NCI-H128 (cell line): ENCODE measurements around the gene ARPC5L.
"Not testable (repeated sequence)": the region's sequence is repeated elsewhere in the genome, so short reads cannot be mapped to it uniquely, and the experiment has no call there.

Source experiments
- DNase-seq: peaks from one replicate; lab custom pipeline; 2025; ENCODE audit not compliant: unreplicated experiment; lab: John Stamatoyannopoulos, UW

ARPC5L gene

GRCh38 chr9:124887832-124888231, 25.9 kb downstream of the ARPC5L start:
- no peak for DNase-seq

- DNase-seq = no peak
Measured at GRCh38 chr9:124889006-124889405, 27.1 kb downstream of the ARPC5L start.

DNA sequence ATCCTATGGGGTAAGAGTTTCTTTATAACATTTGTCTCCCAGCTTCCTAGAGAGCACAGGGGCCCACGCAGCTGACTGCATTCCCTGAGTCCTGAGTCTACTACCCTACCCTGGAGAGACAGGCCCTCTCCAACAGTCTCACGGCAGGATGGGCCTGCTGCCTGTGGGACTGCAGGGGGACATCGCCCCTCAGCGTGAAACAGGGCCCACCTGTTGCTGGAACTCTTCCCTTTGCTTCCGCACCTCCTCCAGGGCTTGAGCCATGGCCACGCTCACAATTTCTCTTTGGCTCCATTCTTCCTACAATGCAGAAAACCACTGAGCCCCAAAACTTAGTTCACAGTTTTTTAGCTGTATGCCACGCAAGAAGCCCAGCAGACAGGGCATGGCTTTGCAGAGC, 28.2 kb downstream of the ARPC5L start:
- no peak for DNase-seq

DNA sequence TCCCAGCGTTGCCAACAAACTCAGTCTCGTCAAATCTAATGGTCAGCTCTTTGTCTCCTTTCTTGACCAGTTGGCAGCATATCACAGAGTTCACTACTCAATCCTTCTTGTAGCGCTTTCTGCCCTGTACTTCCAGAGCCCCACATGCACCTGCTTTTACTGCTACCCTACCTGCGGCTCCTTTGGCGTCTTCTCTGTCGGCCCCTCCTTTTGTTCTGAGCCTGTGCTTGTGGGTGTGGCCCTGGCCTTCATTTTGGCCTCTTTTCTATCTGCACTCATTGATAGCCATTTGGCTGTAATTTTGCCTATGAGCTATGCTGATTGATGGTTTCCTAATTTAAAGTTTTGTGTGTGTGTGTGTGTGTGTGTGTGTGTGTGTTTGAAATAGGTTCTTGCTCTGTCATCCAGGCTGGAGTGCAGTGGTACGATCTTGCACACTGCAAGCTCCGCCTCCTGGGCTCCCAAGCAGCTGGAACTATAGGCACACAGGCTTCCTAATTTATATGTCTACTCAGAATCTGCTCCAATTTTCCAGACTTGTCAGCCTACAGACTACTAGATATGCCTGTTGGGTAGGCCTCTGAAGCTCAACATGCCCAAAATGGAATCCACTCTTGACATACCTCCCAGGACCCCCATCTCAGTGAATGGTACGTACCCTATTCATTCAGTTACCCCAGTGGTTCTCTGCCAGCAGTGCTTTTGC, 32.3 kb downstream of the ARPC5L start:
- no peak for DNase-seq

DNA sequence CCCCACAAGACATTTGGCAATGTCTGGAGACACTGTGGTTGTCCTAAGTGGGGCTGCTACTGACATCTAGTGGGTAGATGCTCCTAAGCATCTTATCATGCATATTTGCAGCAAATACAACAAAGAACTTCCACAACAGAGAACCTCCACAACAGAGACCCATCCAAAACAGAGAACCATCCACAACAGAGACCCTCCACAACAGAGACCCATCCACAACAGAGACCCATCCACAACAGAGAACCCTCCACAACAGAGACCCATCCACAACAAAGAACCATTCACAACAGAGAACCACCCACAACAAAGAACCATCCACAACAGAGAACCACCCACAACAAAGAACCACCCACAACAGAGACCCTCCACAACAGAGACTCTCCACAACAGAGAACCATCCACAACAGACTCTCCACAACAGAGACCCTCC, 32.8 kb downstream of the ARPC5L start:
- no peak for DNase-seq

DNA sequence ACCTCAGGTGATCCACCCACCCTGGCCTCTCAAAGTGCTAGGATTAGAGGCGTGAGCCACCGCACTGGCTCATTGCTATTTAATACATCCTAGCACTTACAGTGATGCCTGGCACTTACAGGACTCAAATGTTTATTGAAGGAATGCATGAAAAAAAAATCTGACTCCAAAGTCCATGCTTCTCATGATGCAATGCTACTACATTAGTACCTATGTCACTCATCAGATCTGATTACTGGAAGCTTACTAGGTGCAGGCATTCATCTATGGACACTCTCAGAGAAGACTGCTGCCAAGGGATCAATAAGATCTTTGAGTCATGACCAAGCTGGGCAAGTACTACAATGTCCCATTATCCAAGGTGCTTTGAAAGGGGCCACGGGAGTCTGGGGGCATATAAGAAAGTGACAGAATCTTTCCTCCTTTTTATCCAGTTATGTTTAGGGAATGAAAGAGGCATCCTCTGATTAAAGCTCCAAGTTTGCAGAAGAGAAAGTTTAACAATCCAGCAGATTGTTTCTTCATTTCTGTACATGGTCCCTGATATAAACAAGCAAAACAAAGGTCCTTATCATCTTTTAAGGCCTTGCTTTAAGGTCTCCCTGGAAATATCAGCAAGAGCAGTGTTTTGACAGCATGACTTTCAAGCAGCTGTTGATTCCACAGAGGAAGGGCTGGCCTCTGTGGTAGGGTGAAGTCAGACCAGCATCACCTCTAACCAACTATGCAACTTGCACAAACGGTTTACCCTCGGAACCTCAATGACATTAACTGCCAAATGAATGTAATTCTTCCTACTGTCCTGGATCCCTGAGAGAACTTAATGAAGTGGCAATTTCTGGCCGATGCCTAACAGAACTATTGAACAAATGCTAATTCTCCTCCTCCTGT, 35.9 kb downstream of the ARPC5L start:
- no peak for DNase-seq

- no peak for DNase-seq
Measured at GRCh38 chr9:124899845-124900244, 37.9 kb downstream of the ARPC5L start.

DNA sequence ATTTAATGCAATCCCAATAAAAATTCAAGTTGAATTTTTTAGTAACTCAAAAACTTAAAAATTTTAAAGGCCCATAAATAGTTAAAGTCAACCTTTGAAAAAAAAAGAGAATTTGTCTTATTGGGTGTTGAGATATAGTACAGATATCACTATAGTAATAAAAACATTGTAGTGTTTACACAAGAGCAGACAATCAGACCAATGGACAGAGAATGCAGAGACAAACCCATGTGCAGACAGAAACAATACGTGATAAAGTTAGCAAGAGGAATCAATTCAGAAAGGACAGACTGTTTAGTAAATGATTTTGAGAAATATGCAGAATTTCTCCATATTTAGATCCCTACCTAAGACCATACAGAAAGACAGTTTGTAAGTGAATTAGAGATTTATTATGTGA, 45.0 kb downstream of the ARPC5L start:
- no peak for DNase-seq

GRCh38 chr9:124908098-124908497, 46.2 kb downstream of the ARPC5L start:
- no peak for DNase-seq

- DNase-seq = no peak
Measured at GRCh38 chr9:124911766-124912165, 49.8 kb downstream of the ARPC5L start.

DNA sequence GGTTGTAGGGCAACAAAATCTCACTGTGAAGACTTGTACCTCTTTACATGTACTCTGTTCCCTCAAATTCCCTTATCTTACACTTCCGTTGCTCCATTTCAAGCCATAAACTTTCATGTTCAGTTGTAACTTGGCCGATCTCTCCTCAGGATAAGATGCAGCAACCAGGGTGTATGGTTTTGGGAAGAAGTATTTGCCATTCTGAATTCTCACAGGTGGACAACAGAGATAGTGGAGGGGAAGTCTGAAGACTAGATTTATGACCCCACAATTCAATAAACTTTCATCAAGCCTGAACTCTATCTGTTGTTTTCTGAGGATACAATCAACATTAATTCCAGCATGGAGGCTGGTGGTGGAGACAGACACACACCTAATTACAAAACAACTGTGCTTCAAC, 51.4 kb downstream of the ARPC5L start:
- no peak for DNase-seq

DNA sequence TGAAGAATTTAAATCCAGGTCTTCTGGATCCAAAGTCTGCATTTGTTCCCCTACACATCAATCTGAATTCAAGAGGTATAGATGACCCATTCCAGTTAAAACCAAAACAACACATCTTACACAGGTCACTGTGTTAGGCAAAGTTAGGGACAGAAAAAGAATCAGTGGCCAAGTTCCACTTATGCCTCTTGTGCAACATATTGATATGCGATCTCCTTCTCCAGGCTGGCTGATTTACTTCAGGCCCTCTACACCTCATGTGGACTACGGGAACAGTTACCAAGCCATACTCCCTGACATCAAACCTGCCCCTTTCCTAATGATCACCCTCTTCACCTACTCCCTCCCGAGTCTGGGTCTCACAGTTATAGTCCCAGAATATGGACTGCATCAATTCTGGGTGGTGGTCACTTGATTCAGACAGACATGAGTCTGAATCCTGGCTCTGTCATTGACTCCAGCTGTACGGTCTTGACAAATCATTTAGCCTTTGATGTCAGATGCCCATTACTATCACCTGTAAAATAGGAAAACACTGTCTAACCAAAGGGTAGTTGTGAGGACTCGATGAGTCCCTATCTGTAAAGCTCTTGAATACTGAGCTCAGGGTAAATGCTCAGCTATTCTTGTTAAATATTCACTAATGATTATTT, 52.9 kb downstream of the ARPC5L start:
- DNase-seq = no peak

DNA sequence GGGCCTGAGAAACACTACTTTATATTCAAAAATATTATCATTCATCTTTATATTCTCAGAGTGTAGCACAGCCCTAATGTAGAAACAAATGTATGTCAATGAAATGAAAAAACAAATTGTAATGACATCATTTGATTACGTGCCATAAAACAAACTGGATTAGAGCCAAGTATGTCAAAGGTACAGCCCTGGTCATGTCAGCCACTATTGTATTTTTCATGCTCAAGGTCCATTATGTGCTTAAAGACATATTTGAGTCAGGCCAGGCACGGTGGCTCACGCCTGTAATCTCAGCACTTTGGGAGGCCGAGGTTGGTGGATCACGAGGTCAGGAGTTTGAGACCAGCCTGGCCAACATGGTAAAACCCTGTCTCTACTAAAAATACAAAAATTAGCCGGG, 58.5 kb downstream of the ARPC5L start:
- not testable (repeated sequence) for DNase-seq
